H9 (cell line): Measurements from ENCODE around the gene APBA2. TPM values are rescaled to one million over a fixed set of nuclear protein-coding genes. Genes with fewer than 3 reads are reported as not detected.

Source experiments
- DNase-seq: peaks from one replicate; pipeline ENCODE4 v3.0.0-alpha.2; 2017
- H2AFZ ChIP-seq: one replicate; pipeline ENCODE4 v1.6.1; 2013; ENCODE audit warnings: mild to moderate bottlenecking, low read length, control low read depth, moderate library complexity
- H2AK5ac ChIP-seq: 2 replicates; pipeline ENCODE4 v1.6.1; 2013; ENCODE audit warnings: low read length, control low read depth, mixed read lengths; ENCODE audit not compliant: insufficient read length
- H2BK120ac ChIP-seq: one replicate; pipeline ENCODE4 v1.6.1; 2013; ENCODE audit warnings: low read depth, mild to moderate bottlenecking, low read length, control low read depth, inconsistent platforms; ENCODE audit not compliant: poor library complexity, severe bottlenecking
- H2BK12ac ChIP-seq: 2 replicates; pipeline ENCODE4 v1.6.1; 2013; ENCODE audit warnings: low read length, control low read depth, mixed read lengths, low read depth; ENCODE audit not compliant: insufficient read length
- H2BK15ac ChIP-seq: 2 replicates; pipeline ENCODE4 v1.6.1; 2013; ENCODE audit warnings: low read depth, low read length, control low read depth
- H2BK20ac ChIP-seq: one replicate; pipeline ENCODE4 v1.6.1; 2013; ENCODE audit warnings: low read depth, mild to moderate bottlenecking, low read length, control low read depth, inconsistent platforms; ENCODE audit not compliant: poor library complexity, severe bottlenecking
- H2BK5ac ChIP-seq: 2 replicates; pipeline ENCODE4 v1.6.1; 2013; ENCODE audit warnings: low read length, control low read depth, mixed read lengths; ENCODE audit not compliant: insufficient read length
- H3K14ac ChIP-seq: 2 replicates; pipeline ENCODE4 v1.6.1; 2013; ENCODE audit warnings: low read length, control low read depth; ENCODE audit not compliant: insufficient read depth
- H3K18ac ChIP-seq: 2 replicates; pipeline ENCODE4 v1.6.1; 2013; ENCODE audit warnings: low read depth, mild to moderate bottlenecking, mixed read lengths, low read length, control low read depth; ENCODE audit not compliant: insufficient read length
- H3K23ac ChIP-seq: 2 replicates; pipeline ENCODE4 v1.6.1; 2013; ENCODE audit warnings: low read length, control low read depth, mixed read lengths, low read depth; ENCODE audit not compliant: insufficient read length
- H3K23me2 ChIP-seq: 2 replicates; pipeline ENCODE4 v1.6.1; 2013; ENCODE audit warnings: low read depth, mild to moderate bottlenecking, mixed read lengths, low read length, control low read depth; ENCODE audit not compliant: insufficient read length, poor library complexity, severe bottlenecking
- H3K27ac ChIP-seq: 2 replicates; pipeline ENCODE4 v1.5.1; 2013; ENCODE audit warnings: low read length, control low read depth, mixed read lengths, low read depth; ENCODE audit not compliant: insufficient read length
- H3K27me3 ChIP-seq: 2 replicates; pipeline ENCODE4 v1.6.1; 2013; ENCODE audit warnings: low read length, control low read depth, inconsistent platforms; ENCODE audit not compliant: insufficient read depth
- H3K4ac ChIP-seq: 2 replicates; pipeline ENCODE4 v1.6.1; 2013; ENCODE audit warnings: low read depth, mild to moderate bottlenecking, control low read depth, inconsistent platforms, low read length, moderate library complexity
- H3K4me1 ChIP-seq: 2 replicates; pipeline ENCODE4 v1.6.1; 2013; ENCODE audit warnings: low read length, control low read depth, inconsistent platforms; ENCODE audit not compliant: insufficient read depth
- H3K4me2 ChIP-seq: 2 replicates; pipeline ENCODE4 v1.6.1; 2013; ENCODE audit warnings: low read length, control low read depth, mixed read lengths; ENCODE audit not compliant: insufficient read length, insufficient read depth
- H3K56ac ChIP-seq: 2 replicates; pipeline ENCODE4 v1.6.1; 2013; ENCODE audit warnings: low read depth, mild to moderate bottlenecking, mixed read lengths, low read length, control low read depth; ENCODE audit not compliant: insufficient read length
- H3K79me1 ChIP-seq: 2 replicates; pipeline ENCODE4 v1.6.1; 2013; ENCODE audit warnings: low read depth, mild to moderate bottlenecking, moderate library complexity, low read length, control low read depth, inconsistent platforms; ENCODE audit not compliant: insufficient read depth, poor library complexity, severe bottlenecking
- H3K79me2 ChIP-seq: 2 replicates; pipeline ENCODE4 v1.6.1; 2013; ENCODE audit warnings: low read length, control low read depth, inconsistent platforms; ENCODE audit not compliant: insufficient read depth
- H3K9ac ChIP-seq: 2 replicates; pipeline ENCODE4 v1.6.1; 2013; ENCODE audit warnings: low read length, control low read depth, mixed read lengths; ENCODE audit not compliant: insufficient read length; ENCODE audit errors: extremely low read depth
- H3K9me3 ChIP-seq: one replicate; pipeline ENCODE4 v1.6.1; 2013; ENCODE audit warnings: low read depth, low read length, inconsistent platforms; ENCODE audit not compliant: control insufficient read depth
- H3T11ph ChIP-seq: one replicate; pipeline ENCODE4 v1.6.1; 2013; ENCODE audit warnings: mild to moderate bottlenecking, low read length, control low read depth, inconsistent platforms
- H4K20me1 ChIP-seq: one replicate; pipeline ENCODE4 v1.6.1; 2013; ENCODE audit not compliant: control insufficient read depth, insufficient read length, insufficient read depth
- H4K5ac ChIP-seq: 2 replicates; pipeline ENCODE4 v1.6.1; 2013; ENCODE audit warnings: low read depth, mild to moderate bottlenecking, mixed read lengths, low read length, control low read depth; ENCODE audit not compliant: insufficient read length
- H4K8ac ChIP-seq: replicated peaks from 2 replicates; pipeline ENCODE4 v1.6.1; 2013; ENCODE audit warnings: low read length, control low read depth, mixed read lengths, low read depth; ENCODE audit not compliant: insufficient read length
- H4K91ac ChIP-seq: 2 replicates; pipeline ENCODE4 v1.6.1; 2013; ENCODE audit warnings: low read depth, mild to moderate bottlenecking, moderate library complexity, mixed read lengths, low read length, control low read depth; ENCODE audit not compliant: insufficient read length
- H3K27ac Mint-ChIP-seq, 3 experiments: 2 replicates in 2 of 3; 3 replicates in 1 of 3; pipeline ENCODE4 v1.8.0; 2020 to 2021; ENCODE audit warnings: mixed read lengths in 3 of 3, mild to moderate bottlenecking in 1 of 3, moderate library complexity in 1 of 3
- H3K27me3 Mint-ChIP-seq: 2 replicates; pipeline ENCODE4 v1.8.0; 2021; ENCODE audit warnings: low read depth, mild to moderate bottlenecking, moderate library complexity, mixed read lengths
- H3K36me3 Mint-ChIP-seq, 3 experiments: 2 replicates in 2 of 3; 3 replicates in 1 of 3; pipeline ENCODE4 v1.8.0; 2020 to 2021; ENCODE audit warnings: low read depth in 3 of 3, mixed read lengths in 3 of 3; ENCODE audit not compliant: insufficient read depth in 1 of 3
- H3K4me1 Mint-ChIP-seq, 2 experiments: 2 replicates each; pipeline ENCODE4 v1.8.0; 2020; ENCODE audit warnings: mixed read lengths in 2 of 2
- H3K4me3 Mint-ChIP-seq, 2 experiments: 2 replicates in 1 of 2; 3 replicates in 1 of 2; pipeline ENCODE4 v1.8.0; 2020 to 2021; ENCODE audit warnings: mild to moderate bottlenecking in 2 of 2, mixed read lengths in 2 of 2, moderate library complexity in 1 of 2
- H3K9me3 Mint-ChIP-seq, 2 experiments: 2 replicates in 1 of 2; 3 replicates in 1 of 2; pipeline ENCODE4 v1.8.0; 2020; ENCODE audit warnings: mild to moderate bottlenecking in 2 of 2, mixed read lengths in 2 of 2, moderate library complexity in 1 of 2
- WGBS: extraction: QIAGEN DNeasy Blood & Tissue Kit; methylation state at CpG from one replicate; pipeline ENCODE4 v1.1.7; 2013; ENCODE audit warnings: missing lambda C conversion rate, low lambda C conversion rate, mixed read lengths; ENCODE audit not compliant: insufficient read length; ENCODE audit errors: extremely low coverage; 5-methylcytosine and 5-hydroxymethylcytosine counted together
- total RNA-seq: library from RNA; stranded (reverse); gene quantifications from 2 replicates; pipeline ENCODE4 v1.2.1, GENCODE V29; 2021
- TF ChIP-seq, protein P1 (sequence below): fragments of 200-600 bp; sonication (generic); conservative IDR thresholded peaks from 3 replicates; pipeline ENCODE4 v1.8.0; 2021; ENCODE audit warnings: antibody characterized with exemption, mild to moderate bottlenecking

The APBA2 gene
- total RNA-seq, 1 experiment from 2014 or later = 14.3 TPM

DNA sequence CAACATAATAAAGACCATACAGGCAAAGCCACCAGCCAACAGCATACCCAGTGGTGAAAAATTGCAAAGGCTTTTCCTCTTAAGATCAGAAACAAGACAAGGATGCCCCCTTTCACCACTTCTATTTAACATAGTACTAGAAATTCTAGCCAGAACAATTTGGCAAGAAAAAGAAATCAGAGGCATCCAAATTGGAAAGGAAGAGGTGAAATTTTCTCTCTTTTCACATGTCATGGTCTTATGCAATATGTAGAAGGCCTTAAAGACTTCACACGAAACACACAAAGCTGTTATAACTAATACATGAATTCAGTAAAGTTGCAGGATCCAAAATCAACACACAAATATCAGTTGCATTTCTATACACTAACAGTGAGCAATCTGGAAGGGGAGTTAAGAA is 120.2 kb downstream of the APBA2 start:
- Histone ChIP-seq H3K9me3 (no peaks in the 10 kb centered on the region), H2BK5ac (no peak overlapping the region), H3K79me1 (no peaks in the 10 kb centered on the region), H3K23me2 (no peaks in the 10 kb centered on the region), H3K14ac (no peak overlapping the region), H3K56ac (no peak overlapping the region), H3K9ac (no peak overlapping the region), H3K4me1 (no peaks in the 10 kb centered on the region), H4K20me1 (no peaks in the 10 kb centered on the region), H4K5ac (no peak overlapping the region), H4K91ac (no peak overlapping the region), H3K4me2 (no peak overlapping the region), H3T11ph (no peak overlapping the region), H2BK15ac (no peak overlapping the region), H3K23ac (no peak overlapping the region), H3K27me3 (no peaks in the 10 kb centered on the region), H2AFZ (no peak overlapping the region), H3K27ac (no peak overlapping the region), H2BK20ac (no peak overlapping the region), H2AK5ac (no peak overlapping the region), H3K4ac (no peak overlapping the region), H2BK120ac (no peak overlapping the region), H3K18ac (no peak overlapping the region), H3K79me2 (no peaks in the 10 kb centered on the region), H2BK12ac (no peak overlapping the region), H4K8ac (no peak overlapping the region)
- DNase-seq = no peak
- no peak overlapping the region for H3K4me3 Mint-ChIP-seq
- H3K27me3 Mint-ChIP-seq = no peaks in the 10 kb centered on the region; the same call in 1 of the 2 replicates
- no CpG with 5 or more reads among the region's 1 CpG for WGBS
- peaks cover 3 to 5% of the 10 kb centered on the region in 2 experiments; a peak in 3 of 5 replicates for H3K9me3 Mint-ChIP-seq
- no peak overlapping the region for H3K27ac Mint-ChIP-seq
- peaks cover 3 to 7% (median 4%) of the 10 kb centered on the region in 3 experiments; a peak in 5 of 7 replicates for H3K36me3 Mint-ChIP-seq
- peaks cover 6 to 8% of the 10 kb centered on the region in 2 experiments for H3K4me1 Mint-ChIP-seq
- TF ChIP-seq, protein P1, sequence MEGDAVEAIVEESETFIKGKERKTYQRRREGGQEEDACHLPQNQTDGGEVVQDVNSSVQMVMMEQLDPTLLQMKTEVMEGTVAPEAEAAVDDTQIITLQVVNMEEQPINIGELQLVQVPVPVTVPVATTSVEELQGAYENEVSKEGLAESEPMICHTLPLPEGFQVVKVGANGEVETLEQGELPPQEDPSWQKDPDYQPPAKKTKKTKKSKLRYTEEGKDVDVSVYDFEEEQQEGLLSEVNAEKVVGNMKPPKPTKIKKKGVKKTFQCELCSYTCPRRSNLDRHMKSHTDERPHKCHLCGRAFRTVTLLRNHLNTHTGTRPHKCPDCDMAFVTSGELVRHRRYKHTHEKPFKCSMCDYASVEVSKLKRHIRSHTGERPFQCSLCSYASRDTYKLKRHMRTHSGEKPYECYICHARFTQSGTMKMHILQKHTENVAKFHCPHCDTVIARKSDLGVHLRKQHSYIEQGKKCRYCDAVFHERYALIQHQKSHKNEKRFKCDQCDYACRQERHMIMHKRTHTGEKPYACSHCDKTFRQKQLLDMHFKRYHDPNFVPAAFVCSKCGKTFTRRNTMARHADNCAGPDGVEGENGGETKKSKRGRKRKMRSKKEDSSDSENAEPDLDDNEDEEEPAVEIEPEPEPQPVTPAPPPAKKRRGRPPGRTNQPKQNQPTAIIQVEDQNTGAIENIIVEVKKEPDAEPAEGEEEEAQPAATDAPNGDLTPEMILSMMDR = no peak
